Measurements from ENCODE around the gene GRM7.

- TF ChIP-seq CTCF (IDR thresholded peaks at IDR 0.05; ENCODE audit: low read depth, low read length, missing input control) (no peak), MAX (IDR thresholded peaks at IDR 0.05) (no peak), SP1 (IDR thresholded peaks at IDR 0.05) (no peak), JUND (IDR thresholded peaks at IDR 0.05) (no peak), YY1 (IDR thresholded peaks at IDR 0.05) (no peak), TAF1 (conservative IDR thresholded peaks at IDR 0.05) (no peak), RAD21 (IDR thresholded peaks at IDR 0.05) (no peak), ZBTB33 (IDR thresholded peaks at IDR 0.05) (no peak)
Observed at GRCh38 chr3:7733933-7734332, 873.0 kb downstream of the GRM7 start.

All from liver (tissue), 3 donors.